ENCODE results near the gene GRID1.

- TF ChIP-seq, protein P1, sequence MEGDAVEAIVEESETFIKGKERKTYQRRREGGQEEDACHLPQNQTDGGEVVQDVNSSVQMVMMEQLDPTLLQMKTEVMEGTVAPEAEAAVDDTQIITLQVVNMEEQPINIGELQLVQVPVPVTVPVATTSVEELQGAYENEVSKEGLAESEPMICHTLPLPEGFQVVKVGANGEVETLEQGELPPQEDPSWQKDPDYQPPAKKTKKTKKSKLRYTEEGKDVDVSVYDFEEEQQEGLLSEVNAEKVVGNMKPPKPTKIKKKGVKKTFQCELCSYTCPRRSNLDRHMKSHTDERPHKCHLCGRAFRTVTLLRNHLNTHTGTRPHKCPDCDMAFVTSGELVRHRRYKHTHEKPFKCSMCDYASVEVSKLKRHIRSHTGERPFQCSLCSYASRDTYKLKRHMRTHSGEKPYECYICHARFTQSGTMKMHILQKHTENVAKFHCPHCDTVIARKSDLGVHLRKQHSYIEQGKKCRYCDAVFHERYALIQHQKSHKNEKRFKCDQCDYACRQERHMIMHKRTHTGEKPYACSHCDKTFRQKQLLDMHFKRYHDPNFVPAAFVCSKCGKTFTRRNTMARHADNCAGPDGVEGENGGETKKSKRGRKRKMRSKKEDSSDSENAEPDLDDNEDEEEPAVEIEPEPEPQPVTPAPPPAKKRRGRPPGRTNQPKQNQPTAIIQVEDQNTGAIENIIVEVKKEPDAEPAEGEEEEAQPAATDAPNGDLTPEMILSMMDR (IDR thresholded peaks at IDR 0.05): no peak
- TF ChIP-seq ZFX (IDR thresholded peaks at IDR 0.05; ENCODE audit: borderline replicate concordance): no peak
Measured at GRCh38 chr10:86372119-86372783, 5.7 kb upstream of the GRID1 start.

All from 22Rv1 (cell line).